C4-2B (cell line): Measurements from ENCODE around the gene PCSK1.

Experiments used
- CTCF ChIP-seq: fragments of 450-650 bp; conservative IDR thresholded peaks from 2 replicates; pipeline ENCODE4 v1.5.1; 2017; ENCODE audit warnings: mild to moderate bottlenecking
- ZFX ChIP-seq: fragments of 450-650 bp; IDR thresholded peaks from 2 replicates; pipeline ENCODE4 v1.6.1; 2017

DNA sequence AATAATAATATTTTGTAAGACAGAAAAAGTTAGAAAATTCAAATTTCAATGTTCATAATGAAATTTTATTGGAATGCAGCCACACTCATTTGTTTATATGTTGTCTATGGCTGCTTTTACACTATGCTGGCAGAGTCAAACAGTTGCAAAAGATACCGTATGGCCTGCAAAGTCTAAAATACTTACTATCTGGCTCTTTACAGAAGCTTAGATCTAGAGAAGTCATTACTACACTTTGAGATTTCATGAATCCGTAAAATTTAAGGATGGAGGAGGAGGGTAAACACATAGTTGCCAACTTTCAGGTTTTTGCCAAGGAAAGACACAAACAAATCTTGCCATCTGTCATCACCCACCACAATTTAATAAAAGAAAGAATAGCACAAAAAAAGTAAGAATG, 25.1 kb upstream of the PCSK1 start:
- TF ChIP-seq CTCF (no peak), ZFX (no peak)
